ENCODE measurements around the gene KCNK7. TPM values are rescaled to one million over a fixed set of nuclear protein-coding genes. Genes with fewer than 3 reads are reported as not detected.

The KCNK7 gene
- polyA plus RNA-seq, 1 of the 3 experiments (the other 2 are of a cell fraction): 0.58 TPM

DNA sequence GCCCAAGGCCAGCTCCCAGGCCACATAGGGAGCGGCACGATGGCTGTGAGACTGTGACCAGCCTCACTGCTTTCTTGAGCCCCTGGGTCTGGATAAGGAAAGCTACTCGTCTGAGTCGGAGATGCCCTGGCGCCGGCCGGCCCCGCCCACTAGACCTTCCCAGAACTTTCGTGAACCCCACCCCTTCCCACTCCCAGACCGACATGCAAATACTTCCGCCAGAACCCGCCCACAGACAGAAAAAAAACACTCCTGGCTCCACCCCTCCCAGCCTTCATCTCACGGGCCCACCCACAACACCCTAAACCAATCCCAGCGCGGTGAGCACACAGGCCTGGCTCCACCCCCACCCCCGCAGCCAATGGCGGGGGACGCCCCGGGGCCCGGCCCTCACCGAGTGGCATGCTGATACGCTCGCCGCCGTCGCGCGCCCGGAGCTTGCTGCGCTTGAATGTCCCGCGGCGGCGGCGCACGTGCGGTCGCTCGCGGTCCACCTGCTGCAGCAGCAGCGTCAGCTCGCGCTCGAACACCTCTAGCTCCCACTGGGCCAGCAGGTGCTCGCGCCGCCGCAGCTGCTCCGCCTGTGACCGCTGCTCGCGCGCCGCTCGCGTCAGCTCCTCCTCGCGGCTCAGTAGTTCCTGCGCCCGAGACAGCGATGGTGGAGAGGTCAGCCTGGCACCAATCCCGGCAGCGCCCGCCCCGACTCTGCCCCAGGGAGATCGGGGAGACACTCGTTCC, 11.4 kb upstream of the KCNK7 start:
- peak overlapping the region in 1 of 2 experiments; percentile 33; a peak in 2 of 4 replicates for H3K4me3 ChIP-seq (ENCODE audit: low read depth in 2 of 2, low read length in 1 of 2)
- peaks cover 23 to 45% of the 10 kb centered on the region in 2 experiments for H3K36me3 ChIP-seq (replicated peaks in 1 of 2; ENCODE audit: control insufficient read depth in 1 of 2, insufficient read depth in 2 of 2, low read length in 1 of 2)
- H4K20me1 ChIP-seq (ENCODE audit: insufficient read depth): peaks cover 30% of the 10 kb centered on the region
- H3K4me1 ChIP-seq (ENCODE audit: control insufficient read depth in 1 of 2, insufficient read depth in 2 of 2, low read depth in 1 of 2, low read length in 1 of 2): peaks cover 14 to 21% of the 10 kb centered on the region in 2 experiments; a peak in 2 of 4 replicates
- H3K79me2 ChIP-seq (ENCODE audit: insufficient read depth): peaks cover 43% of the 10 kb centered on the region
- TF ChIP-seq, protein P1, sequence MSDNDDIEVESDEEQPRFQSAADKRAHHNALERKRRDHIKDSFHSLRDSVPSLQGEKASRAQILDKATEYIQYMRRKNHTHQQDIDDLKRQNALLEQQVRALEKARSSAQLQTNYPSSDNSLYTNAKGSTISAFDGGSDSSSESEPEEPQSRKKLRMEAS (IDR thresholded peaks at IDR 0.05; ENCODE audit: low read depth): peak; percentile 94
- TF ChIP-seq YY1 (IDR thresholded peaks at IDR 0.05; ENCODE audit: low read depth) (no peak), MXI1 (IDR thresholded peaks at IDR 0.05; ENCODE audit: low read depth, low read length) (peak; percentile 100), SIN3A (IDR thresholded peaks at IDR 0.05; ENCODE audit: borderline replicate concordance, low read depth, low read length) (peak; percentile 77; the same call in 1 of the 2 replicates), RFX5 (IDR thresholded peaks at IDR 0.05; ENCODE audit: low read length) (0 out of 2 replicates have a peak, but pooled peaks have one; percentile 31), NRF1 (IDR thresholded peaks at IDR 0.05; ENCODE audit: low read depth, low read length) (0 out of 2 replicates have a peak, but pooled peaks have one; percentile 16)
- TF ChIP-seq, protein P2, sequence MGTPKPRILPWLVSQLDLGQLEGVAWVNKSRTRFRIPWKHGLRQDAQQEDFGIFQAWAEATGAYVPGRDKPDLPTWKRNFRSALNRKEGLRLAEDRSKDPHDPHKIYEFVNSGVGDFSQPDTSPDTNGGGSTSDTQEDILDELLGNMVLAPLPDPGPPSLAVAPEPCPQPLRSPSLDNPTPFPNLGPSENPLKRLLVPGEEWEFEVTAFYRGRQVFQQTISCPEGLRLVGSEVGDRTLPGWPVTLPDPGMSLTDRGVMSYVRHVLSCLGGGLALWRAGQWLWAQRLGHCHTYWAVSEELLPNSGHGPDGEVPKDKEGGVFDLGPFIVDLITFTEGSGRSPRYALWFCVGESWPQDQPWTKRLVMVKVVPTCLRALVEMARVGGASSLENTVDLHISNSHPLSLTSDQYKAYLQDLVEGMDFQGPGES (IDR thresholded peaks at IDR 0.05; ENCODE audit: low read depth, low read length): peak; percentile 30; the same call in 1 of the 2 replicates
- TF ChIP-seq, protein P3, sequence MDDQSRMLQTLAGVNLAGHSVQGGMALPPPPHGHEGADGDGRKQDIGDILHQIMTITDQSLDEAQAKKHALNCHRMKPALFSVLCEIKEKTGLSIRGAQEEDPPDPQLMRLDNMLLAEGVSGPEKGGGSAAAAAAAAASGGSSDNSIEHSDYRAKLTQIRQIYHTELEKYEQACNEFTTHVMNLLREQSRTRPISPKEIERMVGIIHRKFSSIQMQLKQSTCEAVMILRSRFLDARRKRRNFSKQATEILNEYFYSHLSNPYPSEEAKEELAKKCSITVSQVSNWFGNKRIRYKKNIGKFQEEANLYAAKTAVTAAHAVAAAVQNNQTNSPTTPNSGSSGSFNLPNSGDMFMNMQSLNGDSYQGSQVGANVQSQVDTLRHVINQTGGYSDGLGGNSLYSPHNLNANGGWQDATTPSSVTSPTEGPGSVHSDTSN (IDR thresholded peaks at IDR 0.05): no peak
- peak; percentile 100 for DNase-seq
- WGBS (ENCODE audit: low lambda C conversion rate): 17% methylated on average over 18 of the region's 67 CpGs
- no peaks in the 10 kb centered on the region for H3K27me3 ChIP-seq (ENCODE audit: insufficient read depth)
- H3K27ac ChIP-seq (ENCODE audit: low read depth in 2 of 2, low read length in 1 of 2): peak overlapping the region; percentile 11 to 56; a peak in 2 of 4 replicates
- H2AFZ ChIP-seq (ENCODE audit: low read depth): no peak overlapping the region
- no peaks in the 10 kb centered on the region for H3K9me2 ChIP-seq
- peaks cover 3% of the 10 kb centered on the region for H3F3A ChIP-seq (replicated peaks; ENCODE audit: insufficient read depth)
- no peak overlapping the region for H3K9ac ChIP-seq
- ChIA-PET POLR2A (interaction anchor here (0.6 to 1.6 kb wide), 8 partner anchors 8 to 267 kb away, joined by 3 to 15 read pairs (median 4); partner anchors contain the start of genes KCNK7, NEAT1 and PCNX3), CTCF (interaction anchor here (0.7 to 5.5 kb wide), 9 partner anchors 13 to 291 kb away, joined by 3 to 48 read pairs (median 4); partner anchors contain the start of genes EHBP1L1, FAM89B, RELA and ZNRD2)
- H3K9me3 ChIP-seq: no peaks in the 10 kb centered on the region
- H3K4me2 ChIP-seq: peak overlapping the region; percentile 45

DNA sequence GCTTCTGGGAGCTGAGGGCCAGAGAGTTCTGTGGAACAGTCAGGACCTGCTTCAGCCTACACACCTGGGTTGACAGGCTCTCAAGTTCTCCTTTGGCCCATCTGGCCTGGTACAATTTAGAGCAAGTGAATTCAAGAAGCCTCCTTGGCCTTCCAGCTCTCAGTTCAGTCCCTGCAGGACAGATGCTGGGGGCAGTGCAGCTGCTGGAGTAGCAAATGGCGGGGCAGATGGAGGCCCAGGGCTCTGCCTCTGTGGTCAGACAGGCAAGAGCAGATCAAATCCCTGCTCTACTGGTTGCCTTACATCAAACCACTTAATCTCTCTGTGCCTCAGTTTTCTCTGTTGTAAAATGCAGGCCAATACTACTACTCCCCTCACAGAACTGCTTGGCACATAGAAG, 8.7 kb upstream of the KCNK7 start:
- H3K79me2 ChIP-seq (ENCODE audit: insufficient read depth): peaks cover 16% of the 10 kb centered on the region
- H3K27me3 ChIP-seq (ENCODE audit: insufficient read depth): no peaks in the 10 kb centered on the region
- no peaks in the 10 kb centered on the region for H3K9me2 ChIP-seq
- 100% methylated on average over 1 of the region's 1 CpG for WGBS (ENCODE audit: low lambda C conversion rate)
- ChIA-PET POLR2A (interaction anchor here (1.6 kb wide), 1 partner anchor 8 kb away, joined by 4 read pairs; the partner anchor contains the start of gene KCNK7), CTCF (interaction anchor here (0.6 to 5.5 kb wide), 7 partner anchors 8 to 52 kb away, joined by 3 to 48 read pairs (median 4); partner anchors contain the start of genes FAM89B and KCNK7)
- no peak for DNase-seq
- no peak overlapping the region for H2AFZ ChIP-seq (ENCODE audit: low read depth)
- peaks cover 3% of the 10 kb centered on the region for H3F3A ChIP-seq (replicated peaks; ENCODE audit: insufficient read depth)
- H3K9ac ChIP-seq: no peak overlapping the region
- no peak overlapping the region for H3K4me2 ChIP-seq
- no peaks in the 10 kb centered on the region for H3K9me3 ChIP-seq
- peaks cover 24% of the 10 kb centered on the region for H4K20me1 ChIP-seq (ENCODE audit: insufficient read depth)
- no peak overlapping the region for H3K27ac ChIP-seq (ENCODE audit: low read depth in 2 of 2, low read length in 1 of 2)
- H3K4me1 ChIP-seq (ENCODE audit: control insufficient read depth in 1 of 2, insufficient read depth in 2 of 2, low read depth in 1 of 2, low read length in 1 of 2): peaks cover 0 to 13% of the 10 kb centered on the region in 2 experiments; a peak in 1 of 4 replicates
- H3K36me3 ChIP-seq (replicated peaks in 1 of 2; ENCODE audit: control insufficient read depth in 1 of 2, insufficient read depth in 2 of 2, low read length in 1 of 2): peaks cover 23 to 36% of the 10 kb centered on the region in 2 experiments
- H3K4me3 ChIP-seq (ENCODE audit: low read depth in 2 of 2, low read length in 1 of 2): no peak overlapping the region
- TF ChIP-seq, protein P2 (IDR thresholded peaks at IDR 0.05; ENCODE audit: low read depth, low read length): no peak
- TF ChIP-seq NFIC (IDR thresholded peaks at IDR 0.05; ENCODE audit: borderline replicate concordance): no peak
- TF ChIP-seq, protein P4, sequence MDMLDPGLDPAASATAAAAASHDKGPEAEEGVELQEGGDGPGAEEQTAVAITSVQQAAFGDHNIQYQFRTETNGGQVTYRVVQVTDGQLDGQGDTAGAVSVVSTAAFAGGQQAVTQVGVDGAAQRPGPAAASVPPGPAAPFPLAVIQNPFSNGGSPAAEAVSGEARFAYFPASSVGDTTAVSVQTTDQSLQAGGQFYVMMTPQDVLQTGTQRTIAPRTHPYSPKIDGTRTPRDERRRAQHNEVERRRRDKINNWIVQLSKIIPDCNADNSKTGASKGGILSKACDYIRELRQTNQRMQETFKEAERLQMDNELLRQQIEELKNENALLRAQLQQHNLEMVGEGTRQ (IDR thresholded peaks at IDR 0.05; ENCODE audit: borderline replicate concordance, low read depth, low read length): no peak
- TF ChIP-seq SMC3 (IDR thresholded peaks at IDR 0.05; ENCODE audit: low read depth, low read length): no peak
- TF ChIP-seq TAF1 (IDR thresholded peaks at IDR 0.05; ENCODE audit: borderline replicate concordance, low read depth, low read length): no peak
- TF ChIP-seq RXRA (IDR thresholded peaks at IDR 0.05; ENCODE audit: borderline replicate concordance, low read depth): no peak
- TF ChIP-seq FOXM1 (IDR thresholded peaks at IDR 0.05; ENCODE audit: low read depth): no peak
- TF ChIP-seq, protein P5, sequence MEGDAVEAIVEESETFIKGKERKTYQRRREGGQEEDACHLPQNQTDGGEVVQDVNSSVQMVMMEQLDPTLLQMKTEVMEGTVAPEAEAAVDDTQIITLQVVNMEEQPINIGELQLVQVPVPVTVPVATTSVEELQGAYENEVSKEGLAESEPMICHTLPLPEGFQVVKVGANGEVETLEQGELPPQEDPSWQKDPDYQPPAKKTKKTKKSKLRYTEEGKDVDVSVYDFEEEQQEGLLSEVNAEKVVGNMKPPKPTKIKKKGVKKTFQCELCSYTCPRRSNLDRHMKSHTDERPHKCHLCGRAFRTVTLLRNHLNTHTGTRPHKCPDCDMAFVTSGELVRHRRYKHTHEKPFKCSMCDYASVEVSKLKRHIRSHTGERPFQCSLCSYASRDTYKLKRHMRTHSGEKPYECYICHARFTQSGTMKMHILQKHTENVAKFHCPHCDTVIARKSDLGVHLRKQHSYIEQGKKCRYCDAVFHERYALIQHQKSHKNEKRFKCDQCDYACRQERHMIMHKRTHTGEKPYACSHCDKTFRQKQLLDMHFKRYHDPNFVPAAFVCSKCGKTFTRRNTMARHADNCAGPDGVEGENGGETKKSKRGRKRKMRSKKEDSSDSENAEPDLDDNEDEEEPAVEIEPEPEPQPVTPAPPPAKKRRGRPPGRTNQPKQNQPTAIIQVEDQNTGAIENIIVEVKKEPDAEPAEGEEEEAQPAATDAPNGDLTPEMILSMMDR (IDR thresholded peaks at IDR 0.05): no peak
- no peak for TF ChIP-seq EP300 (IDR thresholded peaks at IDR 0.05; ENCODE audit: borderline replicate concordance in 1 of 2, low read depth in 1 of 2, low read length in 1 of 2)
- no peak for TF ChIP-seq NRF1 (IDR thresholded peaks at IDR 0.05; ENCODE audit: low read depth, low read length)
- no peak for TF ChIP-seq YY1 (IDR thresholded peaks at IDR 0.05; ENCODE audit: low read depth)
- TF ChIP-seq, protein P1 (IDR thresholded peaks at IDR 0.05; ENCODE audit: low read depth): no peak
- no peak for TF ChIP-seq JUND (IDR thresholded peaks at IDR 0.05)

Measured in SK-N-SH (cell line).